Neuronal stem cell (in vitro differentiated cells): Measurements from ENCODE around the gene FKBP1A.

Source experiments
- DNase-seq: peaks from one replicate; pipeline ENCODE4 v3.0.0-alpha.2; 2013; ENCODE audit warnings: low spot score
- H2AFZ ChIP-seq: one replicate; pipeline ENCODE4 v1.6.1; 2013; ENCODE audit warnings: mild to moderate bottlenecking, low read length, inconsistent platforms
- H2AK5ac ChIP-seq: 2 replicates; pipeline ENCODE4 v1.6.1; 2013; ENCODE audit warnings: low read depth, mild to moderate bottlenecking, inconsistent platforms, low read length, moderate library complexity, mixed read lengths
- H2BK120ac ChIP-seq: 2 replicates; pipeline ENCODE4 v1.6.1; 2013; ENCODE audit warnings: low read depth, mild to moderate bottlenecking, inconsistent platforms, low read length, moderate library complexity, mixed read lengths
- H2BK12ac ChIP-seq: one replicate; pipeline ENCODE4 v1.6.1; 2013; ENCODE audit warnings: low read length, inconsistent platforms
- H2BK15ac ChIP-seq: 2 replicates; pipeline ENCODE4 v1.6.1; 2013; ENCODE audit warnings: mild to moderate bottlenecking, low read length, inconsistent platforms, mixed read lengths
- H2BK5ac ChIP-seq: one replicate; pipeline ENCODE4 v1.6.1; 2013; ENCODE audit warnings: inconsistent platforms, mild to moderate bottlenecking, low read length, moderate library complexity
- H3K14ac ChIP-seq: one replicate; pipeline ENCODE4 v1.6.1; 2013; ENCODE audit warnings: low read length, inconsistent platforms
- H3K18ac ChIP-seq: 2 replicates; pipeline ENCODE4 v1.6.1; 2013; ENCODE audit warnings: low read length, inconsistent platforms
- H3K23ac ChIP-seq: 2 replicates; pipeline ENCODE4 v1.6.1; 2013; ENCODE audit warnings: low read depth, mild to moderate bottlenecking, mixed read lengths, low read length, inconsistent platforms; ENCODE audit not compliant: poor library complexity
- H3K27ac ChIP-seq: replicated peaks from 3 replicates; pipeline ENCODE4 v1.5.1; 2013; ENCODE audit warnings: low read length, inconsistent platforms
- H3K27me3 ChIP-seq, 3 experiments: 2 replicates each; pipeline ENCODE4 v1.6.1; 2013; ENCODE audit warnings: low read length in 3 of 3, mild to moderate bottlenecking in 2 of 3, inconsistent platforms in 1 of 3, low read depth in 1 of 3, mixed read lengths in 1 of 3, moderate library complexity in 1 of 3; ENCODE audit not compliant: control insufficient read depth in 3 of 3, insufficient read depth in 3 of 3
- H3K36me3 ChIP-seq, 2 donors: replicated peaks in 1 of 2; 2 replicates each; pipeline ENCODE4 v1.6.1; 2013; ENCODE audit warnings: low read length in 2 of 2; ENCODE audit not compliant: control insufficient read depth in 2 of 2, insufficient read depth in 2 of 2
- H3K4ac ChIP-seq: 2 replicates; pipeline ENCODE4 v1.6.1; 2013; ENCODE audit warnings: inconsistent platforms, mild to moderate bottlenecking, low read length, moderate library complexity
- H3K4me1 ChIP-seq, 2 donors: 1 replicate in 1 of 2; 2 replicates in 1 of 2; pipeline ENCODE4 v1.6.1; 2013; ENCODE audit warnings: low read length in 2 of 2, low read depth in 1 of 2; ENCODE audit not compliant: control insufficient read depth in 2 of 2, insufficient read depth in 1 of 2
- H3K4me2 ChIP-seq: one replicate; pipeline ENCODE4 v1.6.1; 2013; ENCODE audit warnings: mild to moderate bottlenecking, low read length, inconsistent platforms; ENCODE audit not compliant: insufficient read depth, poor library complexity, severe bottlenecking
- H3K4me3 ChIP-seq, 2 donors: 2 replicates each; pipeline ENCODE4 v1.5.1; 2013; ENCODE audit warnings: low read length in 2 of 2, mild to moderate bottlenecking in 2 of 2, inconsistent platforms in 1 of 2, moderate library complexity in 1 of 2
- H3K79me1 ChIP-seq: one replicate; pipeline ENCODE4 v1.6.1; 2013; ENCODE audit warnings: low read depth, mild to moderate bottlenecking, inconsistent platforms, low read length, moderate library complexity
- H3K9ac ChIP-seq: one replicate; pipeline ENCODE4 v1.6.1; 2013; ENCODE audit warnings: mild to moderate bottlenecking, low read depth, low read length, inconsistent platforms; ENCODE audit not compliant: poor library complexity
- H3K9me3 ChIP-seq, 2 donors: replicated peaks in 1 of 2; 2 replicates each; pipeline versions ENCODE3 to v1.6.1; 2013; ENCODE audit warnings: low read length in 2 of 2, mild to moderate bottlenecking in 2 of 2, inconsistent platforms in 1 of 2, low read depth in 1 of 2, mixed read lengths in 1 of 2, moderate library complexity in 1 of 2; ENCODE audit not compliant: control insufficient read depth in 2 of 2, insufficient read depth in 1 of 2
- H4K8ac ChIP-seq: one replicate; pipeline ENCODE4 v1.6.1; 2013; ENCODE audit warnings: low read depth, mild to moderate bottlenecking, inconsistent platforms, low read length, moderate library complexity
- H4K91ac ChIP-seq: one replicate; pipeline ENCODE4 v1.6.1; 2013; ENCODE audit warnings: low read length, low read depth, mild to moderate bottlenecking, inconsistent platforms; ENCODE audit not compliant: poor library complexity
- WGBS, 2 donors: extraction: QIAGEN DNeasy Blood & Tissue Kit; methylation state at CpG; one replicate each; pipeline ENCODE4 v1.1.7; 2013; ENCODE audit warnings: missing lambda C conversion rate in 2 of 2, mixed read lengths in 1 of 2; ENCODE audit not compliant: insufficient read length in 2 of 2, insufficient replicate concordance in 1 of 2; ENCODE audit errors: extremely low coverage in 2 of 2; 5-methylcytosine and 5-hydroxymethylcytosine counted together

FKBP1A gene

DNA sequence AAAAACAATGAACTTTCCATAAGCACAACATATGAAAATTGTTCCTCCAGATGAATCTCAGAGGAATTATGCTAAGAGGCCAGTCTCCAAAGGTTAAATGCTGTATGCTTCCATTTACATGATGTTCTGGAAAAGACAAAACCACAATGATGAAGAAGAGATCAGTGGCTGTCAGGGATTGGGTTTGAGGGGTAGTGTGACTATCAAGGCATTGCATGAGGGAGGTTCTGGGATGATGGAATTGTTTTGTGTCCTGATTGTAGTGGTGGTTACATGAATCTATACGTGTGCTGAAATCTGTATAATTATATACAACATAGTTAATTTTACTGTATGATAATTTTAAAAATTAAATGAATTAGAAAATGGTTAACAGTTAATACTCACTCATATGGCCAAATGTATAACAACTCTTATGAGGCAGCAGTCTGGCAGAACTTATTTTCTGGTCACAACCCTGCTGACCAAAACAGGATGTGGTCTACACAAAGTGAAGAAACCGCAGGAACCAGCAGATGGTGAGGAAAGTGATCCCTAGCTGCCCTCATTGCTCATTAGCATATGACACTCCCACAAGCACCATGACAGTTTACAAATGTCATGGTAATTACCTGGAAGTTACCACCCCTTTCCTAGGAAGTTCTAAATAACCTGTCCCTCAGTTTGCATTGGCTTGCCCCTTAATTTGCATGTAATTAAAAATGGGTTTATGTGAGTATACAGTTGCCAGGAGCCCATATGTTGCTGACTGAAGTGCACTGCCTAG, 41.9 kb upstream of the FKBP1A start:
- no peak overlapping the region for H2BK120ac ChIP-seq
- no peak for DNase-seq
- no peaks in the 10 kb centered on the region for H3K4me1 ChIP-seq
- no CpG with 5 or more reads among the region's 2 CpGs for WGBS, 2 donors
- H2BK15ac ChIP-seq = no peak overlapping the region
- no peak overlapping the region for H3K4me3 ChIP-seq
- no peak overlapping the region for H3K14ac ChIP-seq
- H4K91ac ChIP-seq = no peak overlapping the region
- no peak overlapping the region for H3K27ac ChIP-seq
- H2BK5ac ChIP-seq = no peak overlapping the region
- H3K79me1 ChIP-seq = no peaks in the 10 kb centered on the region
- no peak overlapping the region for H2AFZ ChIP-seq
- no peak overlapping the region for H3K4ac ChIP-seq
- no peak overlapping the region for H3K9ac ChIP-seq
- peaks cover 2 to 3% of the 10 kb centered on the region in 2 donors for H3K36me3 ChIP-seq
- H3K9me3 ChIP-seq = peaks cover 0 to 20% of the 10 kb centered on the region in 2 donors
- no peak overlapping the region for H4K8ac ChIP-seq
- H2BK12ac ChIP-seq = no peak overlapping the region
- no peak overlapping the region for H3K23ac ChIP-seq
- H2AK5ac ChIP-seq = no peak overlapping the region
- no peak overlapping the region for H3K4me2 ChIP-seq
- H3K27me3 ChIP-seq = no peaks in the 10 kb centered on the region
- no peak overlapping the region for H3K18ac ChIP-seq

DNA sequence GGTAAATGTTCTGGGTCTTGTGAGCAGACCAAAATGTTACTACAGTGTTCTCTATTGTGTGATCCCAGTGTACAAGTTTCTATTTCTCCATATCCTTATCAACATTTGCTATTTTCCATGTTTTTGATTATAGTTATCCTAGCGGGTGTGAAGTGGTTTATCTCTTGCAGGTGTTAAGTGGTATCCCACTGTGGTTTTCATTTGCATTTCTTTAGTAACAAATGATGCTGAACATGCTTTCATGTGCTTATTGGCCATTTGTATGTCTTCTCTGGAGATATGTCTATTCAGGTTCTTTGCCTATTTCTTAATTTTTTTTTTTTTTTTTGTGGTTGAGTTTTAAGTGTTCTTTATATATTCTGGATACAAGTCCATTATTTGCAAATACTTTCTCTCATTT, 38.3 kb upstream of the FKBP1A start:
- no peak overlapping the region for H2BK12ac ChIP-seq
- H3K27me3 ChIP-seq = no peaks in the 10 kb centered on the region
- H4K8ac ChIP-seq = no peak overlapping the region
- no peak overlapping the region for H2BK15ac ChIP-seq
- H3K36me3 ChIP-seq = no peaks in the 10 kb centered on the region
- no peak for DNase-seq
- peaks cover 8 to 16% of the 10 kb centered on the region in 2 donors for H3K4me1 ChIP-seq
- no peak overlapping the region for H2BK120ac ChIP-seq
- no peak overlapping the region for H3K23ac ChIP-seq
- H4K91ac ChIP-seq = no peak overlapping the region
- H3K4me3 ChIP-seq = no peak overlapping the region
- no peak overlapping the region for H2BK5ac ChIP-seq
- no peak overlapping the region for H3K4me2 ChIP-seq
- peaks cover 0 to 20% of the 10 kb centered on the region in 2 donors for H3K9me3 ChIP-seq
- H3K4ac ChIP-seq = no peak overlapping the region
- WGBS, 2 donors = no CpG with 5 or more reads among the region's 1 CpG
- H3K9ac ChIP-seq = no peak overlapping the region
- H2AK5ac ChIP-seq = no peak overlapping the region
- no peak overlapping the region for H3K27ac ChIP-seq
- H3K14ac ChIP-seq = no peak overlapping the region
- H2AFZ ChIP-seq = no peak overlapping the region
- no peaks in the 10 kb centered on the region for H3K79me1 ChIP-seq
- H3K18ac ChIP-seq = no peak overlapping the region

DNA sequence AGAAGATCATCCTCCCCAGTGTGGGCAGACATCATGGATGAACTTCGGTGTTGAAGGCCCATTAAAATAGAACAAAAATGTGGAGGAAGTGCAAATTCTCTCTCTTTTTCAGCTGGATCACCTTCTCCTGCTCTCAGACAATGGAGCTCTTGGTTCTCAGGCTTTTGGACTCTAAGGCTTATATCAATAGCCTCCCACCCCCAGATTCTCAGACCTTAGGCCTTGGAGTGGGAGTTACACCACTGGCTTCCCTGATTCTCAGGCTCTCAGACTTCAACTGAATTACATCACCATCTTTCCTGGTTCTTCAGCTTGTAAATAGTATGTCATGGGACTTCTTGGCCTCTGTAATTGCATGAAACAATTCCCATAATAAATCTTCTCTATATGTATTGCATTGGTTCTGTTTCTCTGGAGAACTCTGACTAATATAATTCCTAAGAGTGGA, 37.2 kb upstream of the FKBP1A start:
- Histone ChIP-seq H3K9me3 (peaks cover 0 to 20% of the 10 kb centered on the region in 2 donors), H4K91ac (no peak overlapping the region), H3K23ac (no peak overlapping the region), H3K4me3 (no peak overlapping the region), H2BK120ac (no peak overlapping the region), H3K36me3 (no peaks in the 10 kb centered on the region), H3K9ac (no peak overlapping the region), H2BK5ac (no peak overlapping the region), H3K27ac (no peak overlapping the region), H2BK12ac (no peak overlapping the region), H3K18ac (no peak overlapping the region), H3K4me2 (no peak overlapping the region), H2AK5ac (no peak overlapping the region), H2AFZ (no peak overlapping the region), H4K8ac (no peak overlapping the region), H3K4ac (no peak overlapping the region), H3K14ac (no peak overlapping the region), H3K27me3 (no peaks in the 10 kb centered on the region), H3K79me1 (no peaks in the 10 kb centered on the region), H2BK15ac (no peak overlapping the region), H3K4me1 (peaks cover 8 to 16% of the 10 kb centered on the region in 2 donors)
- no peak for DNase-seq
- WGBS, 2 donors = no CpG with 5 or more reads among the region's 1 CpG

DNA sequence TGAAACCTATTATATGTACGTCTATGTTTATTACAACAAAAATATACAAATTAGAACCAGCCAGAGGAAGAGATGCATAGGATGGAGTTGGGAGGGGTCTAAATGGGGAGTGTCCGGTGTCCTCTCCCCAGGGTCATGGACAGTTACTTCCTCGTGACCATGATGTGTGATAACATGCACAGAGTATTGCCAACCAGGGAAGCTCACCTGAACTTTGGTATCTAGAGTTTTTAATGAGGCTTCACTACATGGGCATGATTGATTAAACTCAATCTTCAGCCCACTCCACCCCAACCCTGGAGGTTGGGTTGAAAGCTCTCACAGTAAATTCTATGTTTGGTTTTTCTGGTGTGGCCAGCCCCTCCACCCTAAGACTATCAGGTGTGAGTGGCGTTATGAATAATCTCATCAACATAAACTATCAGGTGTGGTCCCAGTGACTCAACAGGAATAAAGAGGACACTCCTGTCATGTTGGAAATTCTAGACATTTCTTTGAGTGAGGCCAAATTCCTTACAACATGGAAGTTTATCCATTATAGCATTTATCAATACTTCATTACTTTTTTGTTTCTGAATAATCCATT, 36.4 kb upstream of the FKBP1A start:
- no peak overlapping the region for H3K4me3 ChIP-seq
- no peak overlapping the region for H2BK120ac ChIP-seq
- H2BK12ac ChIP-seq = no peak overlapping the region
- H3K27ac ChIP-seq = no peak overlapping the region
- H3K14ac ChIP-seq = no peak overlapping the region
- H3K4ac ChIP-seq = no peak overlapping the region
- no peaks in the 10 kb centered on the region for H3K79me1 ChIP-seq
- H3K27me3 ChIP-seq = no peaks in the 10 kb centered on the region
- no peak overlapping the region for H2BK15ac ChIP-seq
- H2BK5ac ChIP-seq = no peak overlapping the region
- H3K36me3 ChIP-seq = no peaks in the 10 kb centered on the region
- H3K4me2 ChIP-seq = no peak overlapping the region
- H4K8ac ChIP-seq = no peak overlapping the region
- no peak overlapping the region for H3K9ac ChIP-seq
- DNase-seq = no peak
- no peak overlapping the region for H2AFZ ChIP-seq
- peaks cover 8 to 19% of the 10 kb centered on the region in 2 donors for H3K4me1 ChIP-seq
- H3K9me3 ChIP-seq = peaks cover 0 to 16% of the 10 kb centered on the region in 2 donors
- H2AK5ac ChIP-seq = no peak overlapping the region
- WGBS, 2 donors = no CpG with 5 or more reads among the region's 4 CpGs
- H3K23ac ChIP-seq = no peak overlapping the region
- no peak overlapping the region for H3K18ac ChIP-seq
- no peak overlapping the region for H4K91ac ChIP-seq
